Measurements from ENCODE around the gene MICOS13. TPM values are rescaled to one million over a fixed set of nuclear protein-coding genes. Genes with fewer than 3 reads are reported as not detected.
"Not testable (repeated sequence)": the region's sequence is repeated elsewhere in the genome, so short reads cannot be mapped to it uniquely, and the experiment has no call there.

Gene MICOS13
- total RNA-seq, 1 donor from 2014 or later, result 172 TPM

DNA sequence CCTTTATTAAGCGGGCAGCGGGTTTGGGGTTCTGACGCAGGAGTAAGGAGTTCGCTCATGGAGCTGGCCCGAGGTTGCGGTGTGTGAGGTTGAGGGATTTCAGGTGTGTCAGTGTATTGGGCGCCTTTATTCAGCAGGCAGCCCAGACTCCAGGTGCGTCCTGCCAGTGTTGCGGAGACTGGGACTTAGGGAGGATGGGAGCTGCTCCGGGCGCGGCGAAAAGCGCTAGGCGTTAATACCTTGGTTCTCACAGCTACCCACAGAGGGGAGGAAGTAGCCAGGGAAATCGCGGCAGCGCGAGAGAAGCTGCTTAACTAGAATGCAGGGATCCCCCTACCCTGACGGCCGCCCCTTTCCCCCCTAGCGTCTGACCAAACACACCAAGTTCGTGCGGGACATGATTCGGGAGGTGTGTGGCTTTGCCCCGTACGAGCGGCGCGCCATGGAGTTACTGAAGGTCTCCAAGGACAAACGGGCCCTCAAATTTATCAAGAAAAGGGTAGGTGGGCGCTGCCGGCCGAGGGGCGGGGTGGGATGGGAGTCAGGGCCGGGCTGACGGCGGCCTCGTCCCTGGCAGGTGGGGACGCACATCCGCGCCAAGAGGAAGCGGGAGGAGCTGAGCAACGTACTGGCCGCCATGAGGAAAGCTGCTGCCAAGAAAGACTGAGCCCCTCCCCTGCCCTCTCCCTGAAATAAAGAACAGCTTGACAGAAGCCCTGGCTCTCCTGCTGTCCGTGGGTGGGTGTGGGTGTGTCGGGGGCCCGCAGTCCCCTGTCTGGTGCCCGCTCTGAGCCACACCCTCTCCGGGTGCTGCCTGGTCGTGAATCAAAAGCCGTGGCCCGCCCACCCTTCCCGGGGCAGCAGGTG, 10.9 kb upstream of the MICOS13 start:
- ATAC-seq (peak; percentile 20), DNase-seq (ENCODE audit: missing footprints) (peak; percentile 86)
- intact Hi-C loops (cut with DNase I), result loop anchor here (2.0 kb wide), 1 partner anchor 28 kb away; no protein-coding TSS in a partner anchor

- intact Hi-C loops (cut with DNase I), result loop anchor here (2.0 kb wide), 1 partner anchor 28 kb away; no protein-coding TSS in a partner anchor
- DNase-seq (ENCODE audit: missing footprints) (peak; percentile 99), ATAC-seq (peak; percentile 81)
These were observed 10.0 kb upstream of the MICOS13 start, which contains the start of gene RPL36 for GRCh38 chr19:5690125-5690954. TSS of gene RPL36 (plus strand) at chr19:5690295. CDS start at chr19:5690508, 213 bp downstream.

DNA sequence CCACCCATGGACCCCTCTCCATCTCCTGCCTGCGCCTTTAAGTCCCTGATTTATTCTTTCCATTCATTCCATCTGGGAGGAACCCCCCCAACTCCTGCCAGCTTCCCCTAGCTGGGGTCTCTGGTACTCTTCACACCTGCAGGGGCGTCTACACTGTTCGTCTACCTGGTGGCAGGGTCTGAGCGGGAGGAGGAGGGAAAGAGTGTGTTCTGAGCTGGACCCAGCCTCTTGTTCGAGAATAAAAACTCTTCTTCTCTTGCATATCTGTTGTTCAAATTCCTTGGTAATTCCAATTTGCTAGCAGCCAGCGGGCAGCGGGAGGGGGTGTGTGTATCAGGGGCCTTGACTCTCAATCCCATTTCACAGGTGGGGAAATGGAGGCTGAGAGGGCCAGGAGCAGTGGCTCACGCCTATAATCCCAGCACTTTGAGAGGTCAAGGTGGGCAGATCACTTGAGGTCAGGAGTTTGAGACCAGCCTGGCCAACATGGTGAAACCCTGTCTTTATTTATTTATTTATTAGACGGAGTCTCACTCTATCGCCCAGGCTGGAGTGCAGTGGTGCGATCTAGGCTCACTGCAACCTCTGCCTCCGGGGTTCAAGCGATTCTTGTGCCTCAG, 8.1 kb upstream of the MICOS13 start:
- ATAC-seq; intact Hi-C loops (cut with DNase I); DNase-seq (ENCODE audit: missing footprints): not testable (repeated sequence)

DNA sequence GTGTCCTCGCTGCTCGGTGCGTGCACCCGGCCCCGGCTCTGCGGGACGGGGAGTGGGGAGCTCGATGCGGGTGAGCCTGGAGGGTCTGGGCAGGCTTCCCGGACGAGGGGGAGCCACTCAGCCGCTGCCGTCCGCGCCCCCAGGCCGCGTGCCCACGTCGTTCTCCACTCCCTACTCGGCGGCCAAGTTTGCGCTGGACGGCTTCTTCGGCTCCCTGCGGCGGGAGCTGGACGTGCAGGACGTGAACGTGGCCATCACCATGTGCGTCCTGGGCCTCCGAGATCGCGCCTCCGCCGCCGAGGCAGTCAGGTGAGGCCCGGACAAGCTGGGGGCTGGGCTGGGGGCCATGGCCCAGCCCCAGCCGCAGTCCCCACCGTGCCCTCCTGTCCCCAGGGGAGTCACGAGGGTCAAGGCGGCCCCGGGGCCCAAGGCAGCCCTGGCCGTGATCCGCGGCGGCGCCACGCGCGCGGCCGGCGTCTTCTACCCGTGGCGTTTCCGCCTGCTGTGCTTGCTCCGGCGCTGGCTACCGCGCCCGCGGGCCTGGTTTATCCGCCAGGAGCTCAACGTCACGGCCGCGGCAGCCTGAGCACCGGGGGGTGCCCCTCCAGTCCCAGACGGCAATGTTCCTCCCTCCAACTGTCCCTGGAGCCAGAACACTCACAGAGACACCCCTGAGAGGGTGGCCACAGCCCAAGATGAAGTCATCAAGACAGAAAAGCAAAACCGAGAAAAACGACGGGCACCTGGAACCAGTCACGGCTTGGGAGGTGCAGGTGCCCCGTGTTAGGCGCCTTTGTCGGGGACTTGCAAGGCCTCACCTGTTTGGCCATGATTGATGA, 7.3 kb upstream of the MICOS13 start:
- DNase-seq (ENCODE audit: missing footprints) (peak; percentile 79), ATAC-seq (no peak)
- intact Hi-C loops (cut with DNase I), result no loop called here

- ATAC-seq (peak; percentile 87), DNase-seq (ENCODE audit: missing footprints) (peak; percentile 99)
- intact Hi-C loops (cut with DNase I), result no loop called here
These were observed 6.5 kb upstream of the MICOS13 start for GRCh38 chr19:5686647-5687359.

DNA sequence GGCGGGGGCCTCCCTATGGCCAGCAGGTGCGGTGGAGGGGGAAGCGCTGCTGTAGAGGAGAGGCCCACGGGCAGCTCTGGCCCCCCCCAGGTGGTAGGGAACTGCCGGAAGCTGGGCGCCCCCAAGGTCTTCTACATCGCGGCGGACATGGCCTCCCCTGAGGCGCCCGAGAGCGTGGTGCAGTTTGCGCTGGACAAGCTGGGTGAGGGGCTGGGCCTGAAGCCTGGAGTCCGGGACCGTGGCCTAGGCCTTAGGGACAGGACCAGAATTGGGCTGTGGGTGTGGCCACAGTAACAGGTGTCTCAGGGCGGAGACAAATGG, 6.0 kb upstream of the MICOS13 start:
- intact Hi-C loops (cut with DNase I), result no loop called here
- DNase-seq (ENCODE audit: missing footprints), result peak; percentile 81
- no peak for ATAC-seq

- ATAC-seq (no peak), DNase-seq (ENCODE audit: missing footprints) (peak; percentile 17)
- intact Hi-C loops (cut with DNase I), result loop anchor here (5.0 kb wide), 1 partner anchor 37 kb away; the partner anchor contains the start of genes CATSPERD and LONP1
These were observed 4.5 kb upstream of the MICOS13 start for GRCh38 chr19:5684694-5685430.

GRCh38 chr19:5683177-5683886, 3.0 kb upstream of the MICOS13 start:
- DNase-seq (ENCODE audit: missing footprints), result no peak
- intact Hi-C loops (cut with DNase I), result loop anchor here (5.0 kb wide), 1 partner anchor 39 kb away; the partner anchor contains the start of genes CATSPERD and LONP1
- ATAC-seq, result no peak

DNA sequence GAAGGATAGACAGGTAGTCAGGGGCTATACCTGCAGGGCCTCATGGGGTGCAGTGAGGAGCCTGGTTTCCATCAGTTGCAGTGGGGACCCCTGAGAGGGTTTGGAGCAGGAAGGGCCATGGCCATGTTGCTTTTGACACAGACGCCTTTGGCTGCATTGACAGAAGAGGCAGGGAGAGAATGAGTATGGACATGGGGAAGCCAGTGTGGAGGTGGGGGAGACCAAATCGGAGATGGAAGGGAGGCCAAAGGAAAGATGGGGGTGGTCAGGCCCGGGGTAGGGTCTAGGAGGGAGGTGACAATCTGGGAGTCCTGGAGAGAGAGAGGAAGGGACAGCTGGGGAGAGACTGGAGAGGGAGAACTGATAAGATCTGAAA, 1.8 kb upstream of the MICOS13 start:
- ATAC-seq, result no peak
- intact Hi-C loops (cut with DNase I), result loop anchor here (5.0 kb wide), 1 partner anchor 40 kb away; the partner anchor contains the start of genes CATSPERD and LONP1
- no peak for DNase-seq (ENCODE audit: missing footprints)

DNA sequence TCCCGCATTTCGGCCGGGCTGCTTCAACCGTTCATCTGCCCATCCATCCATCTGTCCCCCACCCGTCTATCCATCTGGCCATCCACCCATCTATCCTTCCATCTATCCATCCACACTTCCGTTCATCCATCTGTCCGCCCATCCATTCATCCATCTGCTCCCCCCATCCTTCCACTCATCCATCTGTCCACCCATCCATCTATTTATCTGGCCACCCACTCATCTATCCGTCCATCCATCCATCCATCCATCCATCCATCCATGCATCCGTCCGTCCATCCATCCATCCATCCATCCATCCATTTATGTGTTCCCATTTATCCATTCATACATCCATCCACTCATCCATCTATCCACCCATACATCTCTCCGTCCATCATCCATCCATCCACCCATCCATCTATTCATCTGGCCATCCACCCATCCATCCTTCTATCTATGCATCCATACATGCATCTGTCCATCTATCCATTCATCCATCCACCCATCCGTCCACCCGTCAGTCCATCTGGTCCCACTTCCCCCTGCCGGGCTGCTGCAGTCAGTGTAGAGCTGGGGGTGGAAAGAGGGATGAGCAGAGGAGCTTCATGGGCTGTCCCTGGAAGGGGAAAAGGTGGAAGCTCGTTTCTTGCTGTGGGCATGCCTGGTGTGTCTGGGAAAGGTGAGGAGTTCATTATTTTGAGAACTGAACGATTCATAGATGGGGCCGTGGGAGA, 1.2 kb upstream of the MICOS13 start:
- ATAC-seq (no peak), DNase-seq (ENCODE audit: missing footprints) (no peak)
- intact Hi-C loops (cut with DNase I), result loop anchor here (2.0 to 5.0 kb wide), 3 partner anchors 41 to 109 kb away; partner anchors contain the start of genes CATSPERD, DUS3L, LONP1 and SAFB

- DNase-seq (ENCODE audit: missing footprints) (no peak), ATAC-seq (peak; percentile 4)
- intact Hi-C loops (cut with DNase I), result loop anchor here (2.0 to 5.0 kb wide), 3 partner anchors 42 to 111 kb away; partner anchors contain the start of genes CATSPERD, DUS3L, LONP1 and SAFB
These were observed 256 bp downstream of the MICOS13 start for GRCh38 chr19:5680084-5680436.

DNA sequence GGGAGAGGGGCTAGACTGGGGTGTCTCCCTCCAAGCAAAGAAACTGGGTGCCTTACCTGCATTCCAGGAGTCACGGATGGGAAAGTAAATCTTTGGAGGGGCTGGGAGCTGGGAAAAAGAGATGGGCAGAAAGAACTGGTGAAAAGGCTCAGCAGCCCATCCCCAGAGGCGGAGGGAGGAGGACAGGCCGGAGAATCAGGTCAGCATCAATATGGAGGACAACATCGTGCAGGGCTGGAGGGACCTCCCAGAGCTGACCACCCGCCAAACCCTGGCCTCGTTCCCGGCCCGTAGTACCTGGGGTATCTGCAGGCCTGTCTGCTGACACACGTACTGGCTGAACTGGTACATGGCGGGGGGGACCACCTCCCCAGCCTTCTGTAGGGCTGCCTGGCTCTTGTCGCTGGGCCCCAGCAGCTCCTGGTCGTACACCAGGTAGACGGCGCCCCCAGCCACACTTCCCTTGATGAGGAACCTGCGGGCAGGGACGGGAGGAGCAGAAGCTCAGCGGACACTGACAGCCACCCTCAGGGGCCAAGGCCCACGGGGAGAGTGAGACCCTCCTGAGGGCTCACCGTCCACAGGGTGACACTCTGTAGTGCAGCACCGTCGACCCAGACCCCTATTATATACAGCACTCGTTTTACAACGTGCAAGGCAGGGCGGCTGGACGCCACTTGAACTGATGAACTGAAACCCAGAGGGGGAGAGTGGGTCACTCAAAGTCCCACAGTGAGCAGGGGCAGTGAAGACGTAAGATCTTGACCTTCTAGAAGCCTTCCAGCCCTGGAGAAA, 830 bp downstream of the MICOS13 start:
- no peak for ATAC-seq
- intact Hi-C loops (cut with DNase I), result loop anchor here (2.0 to 5.0 kb wide), 3 partner anchors 43 to 111 kb away; partner anchors contain the start of genes CATSPERD, DUS3L, LONP1 and SAFB
- no peak for DNase-seq (ENCODE audit: missing footprints)

GRCh38 chr19:5678071-5678718, 2.1 kb downstream of the MICOS13 start:
- DNase-seq (ENCODE audit: missing footprints) (no peak), ATAC-seq (no peak)
- intact Hi-C loops (cut with DNase I), result no loop called here

DNA sequence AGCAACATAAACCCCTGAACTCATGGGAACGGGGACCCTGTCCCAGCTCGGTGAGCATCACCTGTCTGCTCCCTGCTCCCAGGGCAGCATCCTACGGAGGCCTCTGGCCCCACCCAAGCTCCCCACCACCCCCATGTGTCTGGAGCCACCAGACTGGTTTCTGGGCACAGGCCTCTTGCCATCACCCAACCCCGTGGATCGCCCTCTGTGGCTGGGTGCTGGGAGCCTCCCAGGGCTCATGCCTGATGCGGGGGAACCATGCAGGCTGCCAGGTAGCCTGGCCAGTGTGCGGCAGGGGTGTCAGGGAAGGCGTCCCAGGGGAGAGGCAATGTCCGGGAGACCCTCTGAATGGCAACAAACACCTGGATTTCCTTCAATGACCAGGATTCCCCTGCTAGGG, 2.7 kb downstream of the MICOS13 start:
- DNase-seq (ENCODE audit: missing footprints) (no peak), ATAC-seq (no peak)
- intact Hi-C loops (cut with DNase I), result no loop called here
